Nephron (organoid): ENCODE results near the gene SPATA24.
A peak's percentile ranks its signal among the peaks of the same experiment; 100 is the strongest.

Experiments
- H3K27ac Mint-ChIP-seq, 3 experiments: 2 replicates each; pipeline ENCODE4 v1.8.0; 2020; ENCODE audit warnings: mixed read lengths in 3 of 3, mild to moderate bottlenecking in 2 of 3, moderate library complexity in 1 of 3
- H3K27me3 Mint-ChIP-seq: 2 replicates; pipeline ENCODE4 v1.8.0; 2021; ENCODE audit warnings: low read depth, mild to moderate bottlenecking, moderate library complexity, mixed read lengths
- H3K36me3 Mint-ChIP-seq: 2 replicates; pipeline ENCODE4 v1.8.0; 2020; ENCODE audit warnings: low read depth, mixed read lengths
- H3K4me1 Mint-ChIP-seq: 2 replicates; pipeline ENCODE4 v1.8.0; 2020; ENCODE audit warnings: mixed read lengths
- H3K4me3 Mint-ChIP-seq, 3 experiments: 2 replicates each; pipeline ENCODE4 v1.8.0; 2020; ENCODE audit warnings: mild to moderate bottlenecking in 3 of 3, mixed read lengths in 3 of 3, moderate library complexity in 2 of 3
- H3K9me3 Mint-ChIP-seq: 2 replicates; pipeline ENCODE4 v1.8.0; 2020; ENCODE audit warnings: mixed read lengths
- TF ChIP-seq, protein P1 (sequence below), 3 experiments: fragments of 200-600 bp; sonication (generic); IDR thresholded peaks; one replicate each; pipeline ENCODE4 v1.5.0; 2021; ENCODE audit warnings: antibody characterized with exemption in 3 of 3; ENCODE audit not compliant: unreplicated experiment in 3 of 3

The SPATA24 gene

GRCh38 chr5:139378101-139378825 lies 25.6 kb downstream of the SPATA24 start:
- Mint-ChIP-seq H3K9me3 (no peaks in the 10 kb centered on the region), H3K27ac (no peak overlapping the region), H3K4me3 (no peak overlapping the region), H3K4me1 (peaks cover 11% of the 10 kb centered on the region), H3K36me3 (peaks cover 21% of the 10 kb centered on the region), H3K27me3 (no peaks in the 10 kb centered on the region)
- TF ChIP-seq, protein P1, sequence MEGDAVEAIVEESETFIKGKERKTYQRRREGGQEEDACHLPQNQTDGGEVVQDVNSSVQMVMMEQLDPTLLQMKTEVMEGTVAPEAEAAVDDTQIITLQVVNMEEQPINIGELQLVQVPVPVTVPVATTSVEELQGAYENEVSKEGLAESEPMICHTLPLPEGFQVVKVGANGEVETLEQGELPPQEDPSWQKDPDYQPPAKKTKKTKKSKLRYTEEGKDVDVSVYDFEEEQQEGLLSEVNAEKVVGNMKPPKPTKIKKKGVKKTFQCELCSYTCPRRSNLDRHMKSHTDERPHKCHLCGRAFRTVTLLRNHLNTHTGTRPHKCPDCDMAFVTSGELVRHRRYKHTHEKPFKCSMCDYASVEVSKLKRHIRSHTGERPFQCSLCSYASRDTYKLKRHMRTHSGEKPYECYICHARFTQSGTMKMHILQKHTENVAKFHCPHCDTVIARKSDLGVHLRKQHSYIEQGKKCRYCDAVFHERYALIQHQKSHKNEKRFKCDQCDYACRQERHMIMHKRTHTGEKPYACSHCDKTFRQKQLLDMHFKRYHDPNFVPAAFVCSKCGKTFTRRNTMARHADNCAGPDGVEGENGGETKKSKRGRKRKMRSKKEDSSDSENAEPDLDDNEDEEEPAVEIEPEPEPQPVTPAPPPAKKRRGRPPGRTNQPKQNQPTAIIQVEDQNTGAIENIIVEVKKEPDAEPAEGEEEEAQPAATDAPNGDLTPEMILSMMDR (IDR thresholded peaks at IDR 0.05; ENCODE audit: unreplicated experiment in 3 of 3): no peak

DNA sequence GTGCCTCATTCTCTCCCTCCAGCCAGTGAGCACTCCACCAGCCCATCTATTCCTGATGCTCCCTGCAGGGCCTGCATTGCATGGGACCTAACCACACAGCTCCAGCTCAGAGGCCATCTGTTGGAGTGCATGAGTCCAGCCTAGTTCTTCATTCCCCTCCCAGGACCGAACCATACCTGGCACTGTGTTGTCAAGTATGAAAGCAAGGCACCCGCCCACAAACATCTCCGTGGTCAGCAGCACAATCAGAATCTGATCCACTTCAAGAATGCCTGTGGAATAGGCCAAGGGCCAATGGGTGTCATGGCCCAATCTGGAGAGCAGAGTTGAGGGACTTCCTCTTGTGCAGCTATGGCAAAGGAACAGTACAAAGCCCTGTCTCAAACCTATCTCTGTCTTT lies 26.7 kb downstream of the SPATA24 start:
- Mint-ChIP-seq H3K27me3 (no peaks in the 10 kb centered on the region), H3K9me3 (no peaks in the 10 kb centered on the region), H3K4me3 (no peak overlapping the region), H3K4me1 (peaks cover 9% of the 10 kb centered on the region), H3K36me3 (peaks cover 29% of the 10 kb centered on the region), H3K27ac (no peak overlapping the region)
- TF ChIP-seq, protein P1 (IDR thresholded peaks at IDR 0.05; ENCODE audit: unreplicated experiment in 3 of 3): no peak

GRCh38 chr5:139376364-139376763 lies 27.5 kb downstream of the SPATA24 start:
- Mint-ChIP-seq H3K27me3 (no peaks in the 10 kb centered on the region), H3K36me3 (peaks cover 36% of the 10 kb centered on the region), H3K4me3 (no peak overlapping the region), H3K9me3 (no peaks in the 10 kb centered on the region), H3K27ac (no peak overlapping the region), H3K4me1 (peaks cover 9% of the 10 kb centered on the region)
- TF ChIP-seq, protein P1 (IDR thresholded peaks at IDR 0.05; ENCODE audit: unreplicated experiment in 3 of 3): no peak

DNA sequence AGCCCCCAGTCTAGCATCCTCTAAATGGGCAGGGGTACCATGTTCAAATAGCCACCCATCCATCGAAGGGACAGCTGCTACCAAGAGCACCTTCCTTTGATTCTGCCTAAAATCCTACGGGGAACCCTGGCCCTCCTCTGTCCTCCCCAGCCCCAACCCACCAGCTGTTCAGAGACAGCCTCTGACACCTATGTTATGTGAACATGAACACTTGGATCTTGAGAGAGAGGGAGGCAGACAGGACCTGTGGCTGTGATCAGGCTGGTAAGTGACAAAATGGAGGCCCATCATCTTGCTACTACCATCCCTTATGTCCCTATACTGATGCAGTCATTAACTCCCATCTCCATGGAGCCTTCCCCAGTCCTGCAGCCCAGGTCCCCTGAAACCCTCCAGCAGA lies 29.0 kb downstream of the SPATA24 start:
- Mint-ChIP-seq H3K36me3 (peaks cover 42% of the 10 kb centered on the region), H3K4me1 (peaks cover 9% of the 10 kb centered on the region)

DNA sequence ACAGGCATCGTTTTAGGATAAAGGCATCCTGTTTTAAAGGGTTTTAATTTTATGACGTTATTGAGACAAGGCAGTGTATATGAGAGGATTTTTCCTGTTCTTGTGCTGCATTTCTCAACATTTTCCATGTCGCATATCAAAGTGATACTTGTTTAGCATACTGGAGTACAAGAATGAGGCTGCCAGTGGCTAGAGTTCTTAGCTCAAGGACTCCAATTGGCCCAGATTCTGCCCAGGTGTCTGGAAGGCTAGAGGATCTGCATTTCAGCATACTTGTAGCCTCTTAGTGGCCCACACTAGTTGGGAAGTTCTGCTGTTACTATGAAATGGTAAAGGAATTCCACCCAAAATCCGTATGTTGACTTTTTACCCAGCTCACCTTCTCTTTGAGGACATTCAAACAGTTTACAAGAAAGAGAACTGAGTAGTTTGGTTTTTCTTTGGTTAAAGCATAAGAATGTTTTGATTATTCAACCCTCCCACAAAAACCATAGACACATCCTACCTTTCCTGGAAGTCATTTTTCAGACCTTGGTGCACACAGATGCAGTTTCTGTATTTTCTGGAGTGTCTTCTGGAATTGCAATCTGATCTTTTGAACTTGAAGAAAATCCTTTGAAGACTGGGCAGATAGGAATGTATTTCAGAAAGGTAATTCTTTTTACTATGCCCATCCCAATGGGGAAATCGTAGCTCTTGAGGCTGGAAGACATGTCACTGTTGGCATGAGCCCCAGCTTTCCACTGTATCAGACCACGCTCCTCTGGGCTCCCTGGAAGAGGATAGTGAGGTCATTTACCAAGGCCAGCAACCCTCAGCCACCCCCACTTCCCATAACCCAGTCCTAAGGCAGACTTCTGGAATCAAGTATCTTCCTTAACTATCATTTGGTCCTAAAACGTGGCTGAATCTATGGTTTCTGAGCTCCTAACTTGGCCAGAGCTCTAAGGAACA lies 32.1 kb downstream of the SPATA24 start:
- Mint-ChIP-seq H3K4me3 (no peak overlapping the region), H3K4me1 (peaks cover 19% of the 10 kb centered on the region), H3K27ac (peak overlapping the region in 1 of 3 experiments; percentile 17), H3K27me3 (no peaks in the 10 kb centered on the region), H3K9me3 (no peaks in the 10 kb centered on the region), H3K36me3 (peaks cover 48% of the 10 kb centered on the region)
- TF ChIP-seq, protein P1 (IDR thresholded peaks at IDR 0.05; ENCODE audit: unreplicated experiment in 3 of 3): no peak

More for the DNA sequence above, 29.0 kb downstream of the SPATA24 start:
- H3K4me3 Mint-ChIP-seq: no peak overlapping the region
- TF ChIP-seq, protein P1 (IDR thresholded peaks at IDR 0.05; ENCODE audit: unreplicated experiment in 3 of 3): no peak
- H3K27ac Mint-ChIP-seq: no peak overlapping the region
- no peaks in the 10 kb centered on the region for H3K9me3 Mint-ChIP-seq
- no peaks in the 10 kb centered on the region for H3K27me3 Mint-ChIP-seq
